DND-41 (cell line): Measurements from ENCODE around the gene ABCC4.

Experiments
- CTCF ChIP-seq: IDR thresholded peaks from 2 replicates; pipeline ENCODE4 v1.5.1; 2012; ENCODE audit warnings: borderline replicate concordance, low read length, moderate library complexity, mild to moderate bottlenecking; ENCODE audit not compliant: poor library complexity, severe bottlenecking; ENCODE audit errors: extremely low read depth
- EZH2 ChIP-seq: IDR thresholded peaks from 3 replicates; pipeline ENCODE4 v1.6.1; 2012; ENCODE audit warnings: borderline replicate concordance, low read depth, mild to moderate bottlenecking, moderate library complexity, low read length, inconsistent platforms; ENCODE audit not compliant: severe bottlenecking

GRCh38 chr13:95197548-95197947, 103.7 kb downstream of the ABCC4 start:
- TF ChIP-seq EZH2, result no peak
- TF ChIP-seq CTCF, result no peak
